ENCODE data around the gene B4GALT4.
"Not testable (repeated sequence)": the region's sequence is repeated elsewhere in the genome, so short reads cannot be mapped to it uniquely, and the experiment has no call there.

The B4GALT4 gene
- 19.5 to 25.2 (median 24.6) reads per million in 4 experiments for total RNA-seq

GRCh38 chr3:119240591-119241434, at the start of gene B4GALT4:
B4GALT4 (minus strand) TSS chr3:119240878; CDS start chr3:119230099, 10,779 bp downstream.
- DNase-seq, result peak; percentile 40

- no peak for DNase-seq
Observed at GRCh38 chr3:119289404-119289770, 48.7 kb upstream of the B4GALT4 start.

DNA sequence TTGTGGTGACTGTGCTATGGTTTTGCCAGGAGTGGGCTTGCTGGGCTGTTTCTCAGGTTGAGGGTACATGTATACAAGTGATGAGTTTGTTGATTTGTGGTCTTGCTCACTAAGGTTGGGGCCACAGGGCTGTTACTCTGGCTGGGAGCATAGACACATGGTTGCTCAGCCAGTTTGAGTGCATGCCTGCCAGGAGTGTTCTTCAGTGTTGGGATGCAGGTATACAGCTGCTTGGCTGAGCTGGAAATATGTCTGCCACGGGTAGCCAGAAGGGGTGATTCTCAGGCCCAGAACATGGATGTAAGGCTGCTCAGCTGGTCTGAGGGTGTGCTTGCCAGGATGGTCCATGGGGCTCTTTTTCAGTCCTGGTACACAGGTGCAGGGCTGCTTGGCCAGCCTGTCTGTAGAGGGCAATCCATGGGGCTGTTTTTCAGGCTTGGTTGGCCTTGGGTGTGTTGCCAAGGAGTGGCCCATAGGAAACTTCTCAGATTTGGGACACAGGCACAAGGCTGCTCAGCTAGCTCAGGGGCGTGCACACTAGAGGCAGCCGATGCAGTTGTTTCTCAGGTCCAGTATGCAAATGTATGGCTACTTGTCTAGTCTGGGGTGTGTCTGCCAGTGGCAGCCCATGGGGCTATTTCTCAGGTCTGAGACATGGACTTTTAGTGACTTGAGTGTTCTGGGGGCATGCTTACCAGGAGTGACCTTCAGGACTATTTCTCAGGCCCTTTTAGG, 48.2 kb upstream of the B4GALT4 start:
- no peak for DNase-seq

GRCh38 chr3:119279584-119280243, 39.0 kb upstream of the B4GALT4 start:
- DNase-seq, result no peak

DNA sequence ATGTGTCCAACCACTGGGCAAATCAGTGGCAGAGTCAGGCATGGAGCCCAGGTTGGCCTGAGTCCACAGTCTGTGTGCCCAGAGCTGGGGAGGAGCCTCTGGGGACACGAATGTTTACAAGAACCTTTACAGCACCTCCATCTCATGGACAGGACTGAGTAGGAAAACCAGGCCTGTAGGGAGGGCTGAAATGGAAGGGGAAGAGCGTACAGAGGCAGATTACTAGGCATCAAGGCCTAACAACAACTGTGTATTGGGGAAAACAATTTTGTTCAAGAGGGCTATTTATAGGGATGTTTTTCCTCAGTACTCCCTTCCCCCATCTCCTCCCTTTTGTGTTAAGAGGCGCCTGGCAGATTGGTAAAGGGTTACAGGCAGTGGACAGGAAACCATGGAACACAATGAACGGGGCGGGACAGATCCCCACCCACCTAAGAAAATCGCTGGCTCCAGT, 38.5 kb upstream of the B4GALT4 start:
- DNase-seq, result no peak

- DNase-seq, result no peak
Observed at GRCh38 chr3:119276680-119277079, 36.0 kb upstream of the B4GALT4 start.

DNA sequence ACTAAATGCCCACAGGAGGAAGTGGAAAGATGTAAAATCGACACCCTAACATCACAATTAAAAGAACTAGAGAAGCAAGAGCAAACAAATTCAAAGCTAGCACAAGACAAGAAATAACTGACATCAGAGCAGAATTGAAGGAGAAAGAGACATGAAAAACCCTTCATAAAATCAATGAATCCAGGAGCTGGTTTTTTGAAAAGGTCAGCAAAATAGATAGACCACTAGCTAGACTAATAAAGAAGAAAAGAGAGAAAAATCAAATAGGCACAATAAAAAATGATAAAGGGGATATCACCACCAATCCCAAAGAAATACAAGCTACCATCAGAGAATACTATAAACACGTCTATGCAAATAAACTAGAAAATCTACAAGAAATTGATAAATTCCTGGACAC, 29.5 kb upstream of the B4GALT4 start:
- DNase-seq, result not testable (repeated sequence)

- no peak for DNase-seq
Observed at GRCh38 chr3:119261055-119261454, 20.4 kb upstream of the B4GALT4 start.

DNA sequence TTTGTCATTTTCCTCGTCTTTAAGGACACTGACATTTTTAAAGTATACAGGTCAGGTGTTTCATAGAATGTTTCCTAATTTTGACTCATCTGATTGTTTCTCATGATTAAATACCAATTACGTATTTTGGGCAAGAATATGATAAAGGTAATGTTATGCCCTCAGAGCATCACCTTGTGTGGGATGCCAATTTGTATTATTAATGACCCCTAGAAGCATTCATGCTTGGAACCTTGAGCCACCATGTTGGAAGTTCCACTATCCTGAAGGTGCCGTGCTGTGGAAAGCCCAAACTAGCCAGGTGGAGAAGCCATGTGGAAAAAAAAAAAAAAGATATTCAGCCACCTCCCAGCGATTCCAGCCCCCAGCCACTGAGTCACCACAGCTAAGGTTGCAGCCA, 19.1 kb upstream of the B4GALT4 start:
- no peak for DNase-seq

- DNase-seq, result no peak
Observed at GRCh38 chr3:119258915-119259314, 18.2 kb upstream of the B4GALT4 start.

- DNase-seq, result no peak
Observed at GRCh38 chr3:119257654-119258410, 17.2 kb upstream of the B4GALT4 start.

- DNase-seq, result no peak
Observed at GRCh38 chr3:119257111-119257510, 16.4 kb upstream of the B4GALT4 start.

- no peak for DNase-seq
Observed at GRCh38 chr3:119255214-119255613, 14.5 kb upstream of the B4GALT4 start.

DNA sequence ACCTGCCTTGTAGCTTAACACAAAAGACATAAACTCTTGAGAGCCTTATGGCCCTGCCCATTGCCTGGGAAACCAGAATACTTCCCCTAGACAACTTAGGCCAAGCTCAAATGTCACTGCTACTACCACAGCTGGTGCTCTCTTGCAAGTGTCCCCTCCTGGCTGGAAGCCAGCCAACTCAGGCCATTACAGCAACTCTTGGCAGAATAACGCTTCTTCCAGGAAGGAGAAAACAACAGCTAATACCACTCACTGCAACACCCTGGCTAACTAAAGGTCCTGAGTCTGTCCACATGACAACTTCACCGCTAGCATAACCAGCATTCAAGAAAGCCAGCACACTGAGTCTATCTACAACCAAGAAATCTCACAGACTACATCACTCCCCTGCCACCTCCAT, 5.1 kb upstream of the B4GALT4 start:
- DNase-seq, result no peak

- DNase-seq, result no peak
Observed at GRCh38 chr3:119243712-119244111, 3.0 kb upstream of the B4GALT4 start.

DNA sequence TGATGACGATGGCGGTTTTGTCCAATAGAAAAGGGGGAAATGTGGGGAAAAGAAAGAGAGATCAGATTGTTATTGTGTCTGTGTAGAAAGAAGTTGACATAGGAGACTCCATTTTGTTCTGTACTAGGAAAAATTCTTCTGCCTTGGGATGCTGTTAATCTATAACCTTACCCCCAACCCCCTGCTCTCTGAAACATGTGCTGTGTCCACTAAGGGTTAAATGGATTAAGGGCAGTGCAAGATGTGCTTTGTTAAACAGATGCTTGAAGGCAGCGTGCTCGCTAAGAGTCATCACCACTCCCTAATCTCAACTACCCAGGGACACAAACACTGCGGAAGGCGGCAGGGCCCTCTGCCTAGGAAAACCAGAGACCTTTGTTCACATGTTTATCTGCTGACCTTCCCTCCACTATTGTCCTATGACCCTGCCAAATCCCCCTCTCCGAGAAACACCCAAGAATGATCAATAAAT, 2.4 kb upstream of the B4GALT4 start:
- DNase-seq, result not testable (repeated sequence)

GRCh38 chr3:119242387-119243057, 1.8 kb upstream of the B4GALT4 start:
- DNase-seq, result not testable (repeated sequence)

DNA sequence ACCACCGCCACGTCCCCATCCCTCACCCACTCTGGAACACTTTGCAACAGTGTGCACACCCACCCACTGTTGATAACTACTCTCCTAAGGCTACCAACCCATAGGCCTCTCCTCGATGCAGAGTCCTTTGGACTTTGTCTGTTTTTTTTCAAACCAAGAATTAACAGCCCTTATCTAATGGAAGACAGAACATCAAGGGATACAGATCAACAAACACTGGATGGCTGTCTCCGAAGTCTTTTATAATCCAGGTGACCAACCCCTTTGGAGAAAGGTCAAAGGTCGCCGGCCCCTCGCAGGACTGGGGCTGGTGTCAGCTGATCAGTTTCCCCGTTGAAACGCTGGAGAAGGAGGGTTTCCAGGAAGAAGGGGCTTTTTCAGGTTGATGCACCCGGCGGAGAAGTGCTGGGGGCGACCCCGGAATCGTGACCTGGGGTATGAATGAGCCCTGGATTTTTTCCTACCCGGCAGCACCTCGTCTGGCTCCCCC, 532 bp downstream of the B4GALT4 start:
- no peak for DNase-seq

- no peak for DNase-seq
Observed at GRCh38 chr3:119239206-119239820, 1.4 kb downstream of the B4GALT4 start.

GRCh38 chr3:119238363-119238762, 2.3 kb downstream of the B4GALT4 start:
- DNase-seq, result no peak

GRCh38 chr3:119237299-119237698, 3.4 kb downstream of the B4GALT4 start:
- DNase-seq, result no peak

Data from effector CD8-positive, alpha-beta T cell (primary cell).